ENCODE measurements around the gene ADAM10.

DNA sequence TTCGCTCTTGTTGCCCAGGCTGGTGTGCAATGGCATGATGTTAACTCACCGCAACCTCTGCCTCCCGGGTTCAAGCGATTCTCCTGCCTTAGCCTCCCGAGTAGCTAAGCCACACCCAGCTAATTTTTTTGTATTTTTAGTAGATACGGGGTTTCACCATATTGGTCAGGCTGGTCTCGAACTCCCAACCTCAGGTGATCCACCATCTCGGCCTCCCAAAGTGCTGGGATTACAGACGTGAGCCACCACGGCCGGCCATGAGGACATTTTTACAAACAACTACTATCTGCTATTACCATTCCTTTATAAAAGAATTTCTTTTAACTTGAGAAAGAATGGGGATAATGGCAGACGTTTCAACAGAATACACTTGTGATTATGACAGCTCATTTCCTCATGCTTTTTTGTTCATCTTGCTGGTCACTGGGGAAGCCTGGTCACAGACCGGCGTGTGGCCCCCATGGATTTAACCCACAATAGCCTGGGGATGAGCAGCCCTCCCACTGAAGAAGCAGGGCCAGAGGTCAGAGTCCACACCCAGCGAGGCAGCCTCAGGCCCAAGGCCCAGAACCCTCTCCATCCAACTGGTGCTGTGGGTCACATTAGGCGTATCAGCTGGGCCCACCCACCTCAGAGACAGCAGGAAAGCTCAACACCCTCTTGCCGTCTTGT, 205.7 kb downstream of the ADAM10 start:
- TF ChIP-seq, protein P1, sequence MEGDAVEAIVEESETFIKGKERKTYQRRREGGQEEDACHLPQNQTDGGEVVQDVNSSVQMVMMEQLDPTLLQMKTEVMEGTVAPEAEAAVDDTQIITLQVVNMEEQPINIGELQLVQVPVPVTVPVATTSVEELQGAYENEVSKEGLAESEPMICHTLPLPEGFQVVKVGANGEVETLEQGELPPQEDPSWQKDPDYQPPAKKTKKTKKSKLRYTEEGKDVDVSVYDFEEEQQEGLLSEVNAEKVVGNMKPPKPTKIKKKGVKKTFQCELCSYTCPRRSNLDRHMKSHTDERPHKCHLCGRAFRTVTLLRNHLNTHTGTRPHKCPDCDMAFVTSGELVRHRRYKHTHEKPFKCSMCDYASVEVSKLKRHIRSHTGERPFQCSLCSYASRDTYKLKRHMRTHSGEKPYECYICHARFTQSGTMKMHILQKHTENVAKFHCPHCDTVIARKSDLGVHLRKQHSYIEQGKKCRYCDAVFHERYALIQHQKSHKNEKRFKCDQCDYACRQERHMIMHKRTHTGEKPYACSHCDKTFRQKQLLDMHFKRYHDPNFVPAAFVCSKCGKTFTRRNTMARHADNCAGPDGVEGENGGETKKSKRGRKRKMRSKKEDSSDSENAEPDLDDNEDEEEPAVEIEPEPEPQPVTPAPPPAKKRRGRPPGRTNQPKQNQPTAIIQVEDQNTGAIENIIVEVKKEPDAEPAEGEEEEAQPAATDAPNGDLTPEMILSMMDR (IDR thresholded peaks at IDR 0.05; ENCODE audit: insufficient read depth, low read depth, low read length) = no peak
- no peak for TF ChIP-seq EZH2 (IDR thresholded peaks at IDR 0.05; ENCODE audit: insufficient read depth, low read length)
